Psoas muscle (tissue), 8 donors: ENCODE results near the gene CPED1. TPM values are rescaled to one million over a fixed set of nuclear protein-coding genes. Genes with fewer than 3 reads are reported as not detected.

Source experiments
- ATAC-seq, 4 donors: fragments of 200-7000 bp; cut with Tn5 transposase; one replicate each; pipeline ENCODE4 v1.9.1; 2020; ENCODE audit warnings: moderate library complexity in 3 of 4, mild to moderate bottlenecking in 2 of 4
- DNase-seq, 2 donors: peaks; one replicate each; pipeline ENCODE4 v3.0.0-alpha.2; 2020
- H3K27ac ChIP-seq: fragments of 200-600 bp; one replicate; pipeline ENCODE4 v1.8.0; 2022
- H3K27me3 ChIP-seq, 3 donors: fragments of 200-600 bp in 1 of 3; one replicate each; pipeline versions ENCODE4 v1.6.1 to v1.8.0; 2013 to 2022; ENCODE audit warnings: low read length in 2 of 3, mild to moderate bottlenecking in 2 of 3, moderate library complexity in 1 of 3; ENCODE audit not compliant: insufficient read depth in 3 of 3
- H3K36me3 ChIP-seq, 2 donors: fragments of 200-600 bp in 1 of 2; one replicate each; pipeline versions ENCODE4 v1.6.1 to v1.8.0; 2013 to 2022; ENCODE audit warnings: low read depth in 1 of 2, mild to moderate bottlenecking in 1 of 2, moderate library complexity in 1 of 2; ENCODE audit not compliant: insufficient read depth in 1 of 2
- H3K4me1 ChIP-seq: fragments of 200-600 bp; one replicate; pipeline ENCODE4 v1.8.0; 2022
- H3K4me3 ChIP-seq: fragments of 200-600 bp; one replicate; pipeline ENCODE4 v1.8.0; 2022; ENCODE audit warnings: mild to moderate bottlenecking
- H3K9me3 ChIP-seq: fragments of 200-600 bp; one replicate; pipeline ENCODE4 v1.8.0; 2022
- WGBS, 3 donors: extraction: QIAGEN DNeasy Blood & Tissue Kit; methylation state at CpG; one replicate each; pipeline versions ENCODE4 v1.1.6 to v1.1.7; 2013; 5-methylcytosine and 5-hydroxymethylcytosine counted together
- intact Hi-C, 2 donors: fragments of 100-400 bp; cut with DNase I; formaldehyde crosslinking; loops; one replicate each; pipeline versions ENCODE4 v1.11.0 to v1.14.2; 2022
- long read RNA-seq, 2 donors: library from polyadenylated mRNA; unstranded; transcript quantifications; one replicate each; pipeline ENCODE4 v2.0.0, GENCODE V29; 2021
- polyA plus RNA-seq, 3 donors: library from polyadenylated mRNA; stranded (reverse); fragments of 200-250 nt; gene quantifications; one replicate each; pipeline ENCODE4 v1.2.3, GENCODE V29; 2013
- total RNA-seq, 4 donors: library from RNA; stranded (reverse); fragmentation: NEBNext Ultra II Directional in 2 of 4; extraction: Animal tissue kit (Norgen Biotek cat#: 25700) in 2 of 4; gene quantifications; one replicate each; pipeline versions ENCODE4 v1.2.1 to v1.2.4, GENCODE V29; 2021 to 2023
- TF ChIP-seq, protein P1 (sequence below): fragments of 200-600 bp; IDR thresholded peaks from one replicate; pipeline ENCODE4 v1.8.0; 2022; ENCODE audit warnings: antibody characterized with exemption
- donor health status: healthy with polysubstance abuse.
- donor health status: DM: no; HTN: no; CAD: no; lungs with moderate emphysema.
- donor health status: Bipolar disorder and iron deficiency.
- donor health status: healthy.
- donor health status: DM: yes; HTN: yes; CAD: no.
- donor health status: DM: no; HTN: no; CAD: no.
- donor health status: DM: no; HTN: no; CAD: no.
- donor health status: DM: yes; HTN: yes; CAD: no.

CPED1 gene
- total RNA-seq, result 10 to 100 TPM; 12.0 to 39.2 (median 23.1) TPM
- 10 to 100 TPM in 1 of 3 donors, 1 to 10 TPM in 1, under 1 TPM in 1; 0.90 to 11.7 (median 4.9) TPM for polyA plus RNA-seq
- long read RNA-seq, donor 1, partial matches to known transcripts, result 3 of 8 reads
- long read RNA-seq, donor 1, other reads (novel, unspliced or antisense), result 5 of 8 reads
- long read RNA-seq, donor 2, full-length matches to known transcripts, result 2 of 11 reads
- long read RNA-seq, donor 2, partial matches to known transcripts, result 2 of 11 reads
- long read RNA-seq, donor 2, other reads (novel, unspliced or antisense), result 7 of 11 reads

DNA sequence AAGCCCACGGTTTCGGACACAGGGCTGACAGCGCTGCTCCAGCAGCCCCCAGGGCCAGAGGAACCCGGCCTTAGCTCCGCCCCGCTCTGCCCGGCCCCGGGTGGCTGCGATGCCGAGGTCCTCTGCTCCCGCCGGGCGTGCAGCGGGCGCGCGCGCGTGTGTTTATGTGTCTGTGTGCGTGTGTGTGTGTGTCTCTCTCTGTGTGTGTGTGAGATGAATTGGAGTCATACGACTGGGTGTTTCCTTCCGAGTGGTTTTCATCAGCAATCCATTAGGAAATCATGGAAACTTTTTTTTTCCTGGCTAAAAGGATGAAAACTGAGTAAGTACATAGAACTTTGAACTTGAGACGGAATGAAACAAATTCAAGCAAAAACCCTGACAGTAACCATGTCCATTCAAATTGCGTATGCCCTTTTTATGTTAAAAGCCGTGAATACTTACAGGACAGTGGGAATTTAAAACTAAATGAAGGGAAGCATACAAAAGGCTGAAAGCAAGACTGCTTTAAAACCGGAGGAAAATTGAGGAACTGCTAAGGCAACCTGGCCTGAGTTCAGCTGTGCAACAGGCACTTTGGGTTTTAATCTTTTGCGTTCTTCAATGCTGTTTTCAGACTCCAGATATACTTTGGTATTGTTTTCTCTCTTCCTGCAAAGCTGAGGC, at the start of gene CPED1:
Gene CPED1 (plus strand): TSS at position 121 of the 666 bp plus-strand sequence. CDS start 911 bp downstream, outside the sequence.
- whole genome bisulfite sequencing, 3 donors, result 0% methylated on average over 27 of the region's 27 CpGs
- Histone ChIP-seq H3K9me3 (no peaks in the 10 kb centered on the region), H3K27ac (peak within 1 kb of the TSS; percentile 94), H3K4me3 (peak within 1 kb of the TSS; percentile 75), H3K4me1 (peaks cover 18% of the 10 kb centered on the region), H3K27me3 (no peaks in the 10 kb centered on the region), H3K36me3 (no peaks in the 10 kb centered on the region)
- TF ChIP-seq, protein P1, sequence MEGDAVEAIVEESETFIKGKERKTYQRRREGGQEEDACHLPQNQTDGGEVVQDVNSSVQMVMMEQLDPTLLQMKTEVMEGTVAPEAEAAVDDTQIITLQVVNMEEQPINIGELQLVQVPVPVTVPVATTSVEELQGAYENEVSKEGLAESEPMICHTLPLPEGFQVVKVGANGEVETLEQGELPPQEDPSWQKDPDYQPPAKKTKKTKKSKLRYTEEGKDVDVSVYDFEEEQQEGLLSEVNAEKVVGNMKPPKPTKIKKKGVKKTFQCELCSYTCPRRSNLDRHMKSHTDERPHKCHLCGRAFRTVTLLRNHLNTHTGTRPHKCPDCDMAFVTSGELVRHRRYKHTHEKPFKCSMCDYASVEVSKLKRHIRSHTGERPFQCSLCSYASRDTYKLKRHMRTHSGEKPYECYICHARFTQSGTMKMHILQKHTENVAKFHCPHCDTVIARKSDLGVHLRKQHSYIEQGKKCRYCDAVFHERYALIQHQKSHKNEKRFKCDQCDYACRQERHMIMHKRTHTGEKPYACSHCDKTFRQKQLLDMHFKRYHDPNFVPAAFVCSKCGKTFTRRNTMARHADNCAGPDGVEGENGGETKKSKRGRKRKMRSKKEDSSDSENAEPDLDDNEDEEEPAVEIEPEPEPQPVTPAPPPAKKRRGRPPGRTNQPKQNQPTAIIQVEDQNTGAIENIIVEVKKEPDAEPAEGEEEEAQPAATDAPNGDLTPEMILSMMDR, result no peak
- intact Hi-C loops, result loop anchor here (5.0 kb wide), 2 partner anchors 36 to 119 kb away; partner anchors contain the start of gene ING3 (in 1 of the 2)
- peak; percentile 77 to 88 for DNase-seq
- peak; percentile 84 to 89 (median 86) for ATAC-seq

DNA sequence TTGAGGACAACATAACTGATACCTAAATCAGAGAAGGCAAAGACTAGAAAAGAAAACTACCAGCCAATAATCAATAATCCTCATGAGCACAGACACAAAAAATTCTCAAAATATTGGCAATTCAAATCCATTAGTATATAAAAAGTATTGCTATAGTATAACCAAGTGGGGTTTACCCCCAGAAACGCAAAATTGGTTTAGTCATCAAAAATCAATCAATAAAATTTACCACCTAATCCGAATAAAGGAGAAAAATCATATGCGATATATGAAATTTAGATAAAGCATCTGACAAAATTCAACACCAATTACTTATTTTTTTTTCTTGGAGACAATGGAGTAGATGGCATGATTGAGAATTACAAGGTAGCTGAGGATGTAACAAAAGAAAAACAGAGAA, 49.2 kb upstream of the CPED1 start:
- DNase-seq (no peak), ATAC-seq (no peak)
- H3K4me3 ChIP-seq, result no peak overlapping the region
- H3K27ac ChIP-seq, result no peak overlapping the region
- intact Hi-C loops, result loop anchor here in 1 of 2 donors (5.0 kb wide), 1 partner anchor 132 kb away; no protein-coding TSS in a partner anchor
- no peaks in the 10 kb centered on the region for H3K27me3 ChIP-seq
- no peaks in the 10 kb centered on the region for H3K4me1 ChIP-seq
- H3K9me3 ChIP-seq, result no peaks in the 10 kb centered on the region
- WGBS, 3 donors, result 95 to 98% (median 95%) methylated on average over 3 of the region's 3 CpGs
- no peaks in the 10 kb centered on the region for H3K36me3 ChIP-seq
- TF ChIP-seq, protein P1, result no peak

DNA sequence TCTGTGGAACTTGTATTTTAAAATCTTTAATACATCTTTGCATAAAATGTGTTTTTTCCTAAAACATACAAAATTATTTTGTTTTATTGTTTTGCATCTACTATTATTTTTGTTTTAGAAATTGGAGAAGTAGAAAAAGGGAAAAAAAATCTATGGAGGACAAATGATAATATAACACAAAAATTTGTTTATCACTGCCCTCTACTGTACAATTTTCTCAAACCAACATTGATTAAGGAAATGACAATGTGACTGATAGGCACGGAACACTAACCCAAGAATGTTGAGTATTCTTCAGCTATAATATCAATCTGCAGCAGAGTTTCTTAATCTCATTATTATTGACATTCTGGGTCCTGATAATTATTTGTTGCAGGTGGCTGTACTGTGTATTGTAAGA, 47.4 kb upstream of the CPED1 start:
- Histone ChIP-seq H3K9me3 (no peaks in the 10 kb centered on the region), H3K36me3 (no peaks in the 10 kb centered on the region), H3K4me3 (no peak overlapping the region), H3K27me3 (no peaks in the 10 kb centered on the region), H3K27ac (no peak overlapping the region), H3K4me1 (no peaks in the 10 kb centered on the region)
- intact Hi-C loops, result loop anchor here in 1 of 2 donors (2.0 kb wide), 1 partner anchor 134 kb away; no protein-coding TSS in a partner anchor
- WGBS, 3 donors, result 9 to 16% (median 10%) methylated on average over 1 of the region's 1 CpG
- DNase-seq, result no peak
- ATAC-seq, result no peak
- TF ChIP-seq, protein P1, result peak; percentile 41

DNA sequence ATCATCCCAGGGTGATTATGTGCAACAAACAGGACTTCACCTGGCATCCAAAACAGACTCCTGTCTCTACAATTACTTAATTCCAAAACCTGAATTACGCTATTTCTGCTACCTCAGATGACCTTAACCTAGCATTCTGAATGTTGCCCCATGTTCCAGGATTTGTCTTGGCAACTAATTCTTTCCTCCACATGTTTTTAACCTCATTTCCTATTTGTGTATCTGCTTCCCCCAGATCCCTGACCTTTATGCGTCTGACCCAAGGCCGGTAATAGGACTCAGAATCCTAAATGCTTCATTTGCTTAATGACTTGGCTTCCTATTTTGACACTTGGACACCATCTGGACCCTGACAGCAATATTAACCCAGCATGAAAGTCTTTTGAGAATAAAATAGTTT, 46.7 kb upstream of the CPED1 start:
- Histone ChIP-seq H3K4me3 (no peak overlapping the region), H3K4me1 (no peaks in the 10 kb centered on the region), H3K9me3 (no peaks in the 10 kb centered on the region), H3K36me3 (no peaks in the 10 kb centered on the region), H3K27me3 (no peaks in the 10 kb centered on the region), H3K27ac (no peak overlapping the region)
- TF ChIP-seq, protein P1, result no peak
- intact Hi-C loops, result loop anchor here in 1 of 2 donors (2.0 kb wide), 1 partner anchor 135 kb away; no protein-coding TSS in a partner anchor
- ATAC-seq, result peak in 1 of 4 donors; percentile 32
- no peak for DNase-seq
- 29 to 40% (median 31%) methylated on average over 3 of the region's 3 CpGs for WGBS, 3 donors
